Stimulated activated CD8-positive, alpha-beta memory T cell treated with anti-CD3 and anti-CD28 coated beads, Interleukin-4, amount 100 ng/mL, for 4 hours (primary cell): ENCODE results near the gene HTT.

Experiments
- DNase-seq, 2 donors: peaks; one replicate each; pipeline ENCODE4 v3.0.0-alpha.2; 2020; ENCODE audit warnings: low read depth in 2 of 2, low spot score in 1 of 2

Gene HTT

GRCh38 chr4:3217266-3217665 is 142.8 kb downstream of the HTT start:
- no peak for DNase-seq

DNA sequence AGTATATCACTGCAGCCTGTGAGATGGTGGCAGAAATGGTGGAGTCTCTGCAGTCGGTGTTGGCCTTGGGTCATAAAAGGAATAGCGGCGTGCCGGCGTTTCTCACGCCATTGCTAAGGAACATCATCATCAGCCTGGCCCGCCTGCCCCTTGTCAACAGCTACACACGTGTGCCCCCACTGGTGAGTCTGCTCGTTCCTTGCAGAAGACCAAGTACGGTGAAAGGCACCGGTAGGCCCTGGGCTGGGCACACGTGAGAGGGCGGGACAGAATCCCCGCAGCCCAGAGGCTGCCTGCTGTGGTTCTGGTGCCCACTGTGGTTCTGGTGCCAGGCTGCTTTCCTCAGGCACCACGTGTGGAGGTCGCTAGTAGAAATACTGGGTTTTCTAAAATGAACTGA is 143.3 kb downstream of the HTT start:
- no peak for DNase-seq

DNA sequence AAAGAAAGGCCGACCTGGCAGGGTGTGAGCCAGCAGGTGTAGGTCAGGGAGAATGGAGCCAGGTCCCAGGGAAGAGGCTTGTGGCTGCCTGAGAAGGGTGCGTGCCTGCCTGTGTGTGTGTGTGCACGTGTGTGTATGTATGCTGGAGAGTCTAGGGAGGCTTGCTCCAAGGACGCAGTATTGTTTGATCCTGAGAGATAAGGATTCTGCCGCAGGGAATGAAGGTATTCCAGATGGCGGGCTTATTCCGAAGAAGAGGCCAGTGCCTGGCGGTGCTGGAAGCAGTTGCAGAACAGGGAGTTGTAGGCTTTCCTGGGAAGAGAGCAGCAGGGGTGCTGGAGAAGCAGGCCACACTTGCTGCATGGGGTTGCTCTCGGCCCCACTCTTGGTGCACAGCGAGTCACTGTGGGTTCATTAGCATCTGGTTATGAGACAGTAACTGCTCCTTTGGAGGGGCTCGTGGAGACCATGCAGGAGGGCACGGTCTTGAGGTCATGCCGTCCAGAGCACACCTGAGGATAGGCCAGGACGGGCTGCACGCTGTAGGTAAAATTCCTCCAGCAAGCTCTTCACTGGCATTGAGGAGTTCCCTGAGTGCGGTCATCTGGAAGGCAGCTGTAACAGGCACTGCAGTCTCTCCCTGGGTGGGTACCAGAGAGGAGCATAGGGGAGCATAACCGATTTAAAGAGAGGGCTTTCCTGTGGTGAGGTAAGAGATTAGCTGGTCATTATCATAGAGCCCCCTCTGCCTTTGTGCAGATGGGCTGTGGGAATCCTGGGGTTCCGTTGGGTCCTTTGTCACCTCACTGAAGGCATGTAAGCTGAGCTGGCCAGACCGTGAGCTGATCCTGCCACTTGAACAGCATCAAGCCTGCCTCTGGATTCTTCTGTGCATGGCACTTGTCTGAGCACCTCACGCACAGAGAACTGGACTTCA is 144.6 kb downstream of the HTT start:
- no peak for DNase-seq

DNA sequence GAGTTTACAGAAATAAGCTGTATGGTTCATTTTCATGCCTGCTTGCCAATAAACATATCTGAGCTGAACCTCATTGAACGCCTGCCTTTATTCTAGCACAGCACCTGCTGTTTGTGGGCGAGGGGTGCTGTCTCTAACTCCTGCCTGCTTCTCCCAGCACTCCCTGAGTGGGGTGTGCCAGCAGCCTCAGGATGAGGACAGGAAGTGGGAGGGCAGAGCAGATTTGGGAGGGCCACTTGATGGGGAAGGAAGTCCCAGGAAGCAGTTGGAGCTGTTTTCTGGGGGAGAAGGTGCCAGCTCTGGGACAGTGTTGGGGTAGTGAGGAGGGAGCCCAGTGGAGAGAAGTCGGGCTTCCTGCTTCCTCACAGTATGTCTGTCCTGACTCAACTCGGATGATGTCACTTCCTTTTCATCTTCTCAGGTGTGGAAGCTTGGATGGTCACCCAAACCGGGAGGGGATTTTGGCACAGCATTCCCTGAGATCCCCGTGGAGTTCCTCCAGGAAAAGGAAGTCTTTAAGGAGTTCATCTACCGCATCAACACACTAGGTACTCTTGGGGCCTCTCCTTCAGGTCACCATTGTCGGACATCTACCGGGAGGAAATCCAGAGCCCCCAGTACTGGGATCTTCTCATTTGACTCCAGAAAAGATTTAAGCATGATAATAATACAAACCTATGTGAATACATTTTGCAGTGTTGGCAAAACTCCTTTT is 145.4 kb downstream of the HTT start:
- DNase-seq, result no peak

DNA sequence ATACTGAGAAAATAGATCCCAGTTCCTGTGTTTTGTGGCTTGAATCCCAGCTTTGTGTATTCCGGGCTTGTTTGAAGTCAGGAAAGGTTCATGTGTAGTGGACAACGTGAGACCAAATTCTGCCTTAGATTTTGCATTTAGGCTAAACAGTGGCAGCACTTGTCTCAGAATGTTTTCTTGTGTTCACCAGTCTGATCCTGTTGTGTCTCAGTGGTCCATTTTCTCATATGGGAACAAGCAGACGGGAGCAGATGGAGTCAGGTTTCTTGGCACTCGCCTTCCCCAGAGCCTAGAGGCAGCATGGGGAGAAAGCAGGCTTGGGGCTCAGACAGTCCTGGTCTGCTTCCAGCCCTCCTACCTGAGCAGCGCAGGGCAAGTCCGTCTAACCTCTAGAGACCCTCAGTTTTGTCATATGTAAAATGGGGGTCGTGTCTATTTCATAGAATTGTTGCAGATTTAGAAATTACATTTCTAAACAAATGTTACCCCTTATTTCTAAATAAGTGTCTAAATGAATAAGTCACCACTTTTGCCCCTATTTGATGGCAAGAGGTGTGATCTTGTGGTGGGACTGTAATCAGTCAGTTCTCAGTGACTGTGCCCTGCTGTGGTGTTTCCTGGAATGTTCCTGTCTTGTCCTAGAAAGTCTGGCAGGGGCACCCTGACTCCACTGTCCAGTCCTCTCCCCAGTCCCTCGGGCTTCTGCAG is 146.1 kb downstream of the HTT start:
- DNase-seq, result no peak

- no peak for DNase-seq
Measured at GRCh38 chr4:3221184-3221494, 146.7 kb downstream of the HTT start.

GRCh38 chr4:3221996-3222395 is 147.5 kb downstream of the HTT start:
- DNase-seq, result no peak

DNA sequence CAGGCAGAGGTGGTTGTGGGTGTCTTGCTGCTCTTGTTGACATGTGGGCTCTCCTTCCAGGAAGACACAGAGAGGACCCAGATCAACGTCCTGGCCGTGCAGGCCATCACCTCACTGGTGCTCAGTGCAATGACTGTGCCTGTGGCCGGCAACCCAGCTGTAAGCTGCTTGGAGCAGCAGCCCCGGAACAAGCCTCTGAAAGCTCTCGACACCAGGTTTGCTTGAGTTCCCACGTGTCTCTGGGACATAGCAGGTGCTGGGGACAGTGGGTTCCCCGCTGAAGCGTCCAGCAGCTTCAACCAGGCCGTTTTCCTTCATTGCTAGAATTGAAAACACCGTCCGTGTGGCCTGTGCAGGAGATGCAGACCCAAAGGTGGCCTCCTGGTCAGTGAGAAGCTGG is 148.9 kb downstream of the HTT start:
- DNase-seq, result no peak

DNA sequence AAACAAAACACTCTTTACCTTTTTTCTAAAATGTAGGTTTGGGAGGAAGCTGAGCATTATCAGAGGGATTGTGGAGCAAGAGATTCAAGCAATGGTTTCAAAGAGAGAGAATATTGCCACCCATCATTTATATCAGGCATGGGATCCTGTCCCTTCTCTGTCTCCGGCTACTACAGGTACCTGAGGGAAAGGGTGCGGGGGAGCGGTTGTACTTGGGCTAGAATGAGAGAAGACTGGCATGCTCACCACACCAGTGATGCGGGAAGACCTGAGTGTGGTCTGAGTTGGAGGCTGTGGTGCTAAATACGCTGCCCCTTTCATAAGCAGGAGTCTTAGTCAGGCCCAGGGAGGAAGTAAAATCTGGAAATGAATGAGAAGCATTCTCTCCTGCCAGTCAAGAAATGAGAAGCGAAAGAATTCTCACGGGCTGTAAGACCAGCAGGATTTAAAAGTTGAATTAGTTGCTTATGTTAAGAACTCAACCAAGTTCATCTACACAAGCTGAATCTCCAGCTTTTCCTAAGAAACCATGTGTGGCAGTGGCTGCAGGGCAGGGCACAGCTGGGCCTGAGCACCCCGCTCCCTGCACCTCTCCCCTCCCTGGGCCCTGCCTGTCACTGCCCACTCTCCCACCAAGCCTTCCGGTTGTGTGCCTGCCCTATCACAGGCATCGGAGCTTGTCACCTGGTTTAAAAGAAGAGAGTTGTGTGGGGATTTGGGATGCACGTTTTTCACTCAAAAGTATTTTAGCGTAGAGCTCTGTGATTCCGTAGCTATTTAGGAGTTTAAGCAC is 149.7 kb downstream of the HTT start:
- no peak for DNase-seq

DNA sequence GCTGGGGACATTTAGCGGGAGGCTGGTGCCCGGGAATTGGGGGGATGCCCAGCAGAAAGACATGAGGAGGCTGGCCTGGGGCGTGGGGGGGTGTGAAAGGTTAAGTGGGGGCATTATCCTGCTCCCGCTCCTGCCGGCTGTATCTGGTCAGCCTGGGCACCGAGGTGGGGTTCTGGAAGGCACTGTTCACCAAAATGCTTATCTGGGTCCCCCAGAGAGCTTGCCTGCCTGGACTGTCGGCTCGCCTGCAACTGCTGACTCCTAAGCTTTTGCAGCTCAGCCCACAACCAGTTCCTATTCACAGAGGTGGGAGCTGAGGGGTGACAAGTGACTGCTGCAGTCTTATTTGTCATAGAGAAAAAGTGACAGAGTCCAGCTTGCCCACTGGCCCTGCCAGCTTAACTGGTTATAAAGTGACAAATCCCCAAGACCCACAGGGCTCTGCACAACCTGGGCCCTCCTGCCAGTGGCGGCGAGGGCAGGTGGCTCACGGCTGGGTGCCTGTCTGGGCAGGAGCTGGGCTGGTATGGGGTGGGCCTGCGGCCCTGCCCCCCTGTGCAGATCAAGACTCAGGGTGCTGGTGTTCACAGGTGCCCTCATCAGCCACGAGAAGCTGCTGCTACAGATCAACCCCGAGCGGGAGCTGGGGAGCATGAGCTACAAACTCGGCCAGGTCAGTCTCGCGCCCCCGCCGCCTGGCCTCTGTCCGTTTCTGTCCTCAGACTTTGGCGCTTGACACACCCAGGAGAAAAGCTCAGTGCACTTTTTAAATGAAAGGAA is 150.8 kb downstream of the HTT start:
- no peak for DNase-seq

DNA sequence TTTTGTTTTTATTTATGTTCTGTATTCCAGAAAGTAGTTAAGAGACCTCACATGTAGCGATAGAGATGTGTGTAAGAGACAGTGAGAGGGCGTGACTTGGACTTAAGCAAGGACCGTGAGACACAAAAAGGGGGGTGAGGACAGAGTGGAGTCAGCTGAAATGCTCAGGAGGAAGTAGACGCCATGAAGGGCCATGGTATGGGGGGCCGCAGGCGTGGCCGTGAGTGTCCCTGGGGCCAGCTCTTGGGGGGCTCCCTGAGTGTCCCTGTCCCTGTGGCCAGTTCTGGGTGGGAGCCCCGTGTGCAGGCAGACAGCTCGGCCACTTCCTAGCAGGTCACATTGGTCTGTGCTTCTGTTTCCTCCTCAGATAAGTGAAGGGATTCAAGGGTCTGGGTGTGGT is 151.5 kb downstream of the HTT start:
- no peak for DNase-seq

DNA sequence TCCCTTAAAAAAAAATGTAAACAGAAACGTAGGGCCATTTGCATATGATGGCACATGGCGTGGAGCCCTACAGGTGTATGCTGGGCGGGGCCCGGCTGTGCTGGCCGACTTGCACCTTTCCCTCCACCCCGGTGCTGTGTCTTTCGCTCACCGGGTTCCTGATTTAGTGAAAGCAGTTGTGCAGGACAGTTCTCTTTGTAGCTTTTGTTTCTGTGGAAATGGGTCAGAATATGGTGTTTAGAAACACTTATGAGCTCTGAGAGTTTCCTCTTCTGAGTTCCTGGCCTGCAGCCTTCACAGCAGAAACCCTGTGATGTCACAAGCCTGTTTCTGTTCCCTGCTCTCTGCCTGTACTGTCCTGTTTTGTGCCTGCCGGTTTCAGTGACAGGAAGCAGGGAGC is 152.0 kb downstream of the HTT start:
- DNase-seq, result no peak

DNA sequence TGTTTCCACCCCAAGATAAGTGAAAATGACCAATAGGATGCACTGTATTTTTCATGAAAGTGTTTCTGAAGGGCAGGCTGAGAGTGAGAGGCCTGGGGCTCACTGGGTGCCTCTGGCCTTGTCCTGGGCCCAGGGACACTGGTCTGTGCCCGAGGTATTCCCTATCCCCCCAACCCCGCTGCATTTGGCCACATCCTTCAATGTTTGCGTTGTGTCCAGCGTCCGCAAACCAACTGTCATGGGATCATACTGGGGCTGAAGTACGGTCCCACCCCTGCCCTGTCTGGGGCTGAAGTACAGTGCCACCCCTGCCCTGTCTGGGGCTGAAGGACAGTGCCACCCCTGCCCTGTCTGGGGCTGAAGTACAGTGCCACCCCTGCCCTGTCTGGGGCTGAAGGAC is 152.5 kb downstream of the HTT start:
- no peak for DNase-seq

DNA sequence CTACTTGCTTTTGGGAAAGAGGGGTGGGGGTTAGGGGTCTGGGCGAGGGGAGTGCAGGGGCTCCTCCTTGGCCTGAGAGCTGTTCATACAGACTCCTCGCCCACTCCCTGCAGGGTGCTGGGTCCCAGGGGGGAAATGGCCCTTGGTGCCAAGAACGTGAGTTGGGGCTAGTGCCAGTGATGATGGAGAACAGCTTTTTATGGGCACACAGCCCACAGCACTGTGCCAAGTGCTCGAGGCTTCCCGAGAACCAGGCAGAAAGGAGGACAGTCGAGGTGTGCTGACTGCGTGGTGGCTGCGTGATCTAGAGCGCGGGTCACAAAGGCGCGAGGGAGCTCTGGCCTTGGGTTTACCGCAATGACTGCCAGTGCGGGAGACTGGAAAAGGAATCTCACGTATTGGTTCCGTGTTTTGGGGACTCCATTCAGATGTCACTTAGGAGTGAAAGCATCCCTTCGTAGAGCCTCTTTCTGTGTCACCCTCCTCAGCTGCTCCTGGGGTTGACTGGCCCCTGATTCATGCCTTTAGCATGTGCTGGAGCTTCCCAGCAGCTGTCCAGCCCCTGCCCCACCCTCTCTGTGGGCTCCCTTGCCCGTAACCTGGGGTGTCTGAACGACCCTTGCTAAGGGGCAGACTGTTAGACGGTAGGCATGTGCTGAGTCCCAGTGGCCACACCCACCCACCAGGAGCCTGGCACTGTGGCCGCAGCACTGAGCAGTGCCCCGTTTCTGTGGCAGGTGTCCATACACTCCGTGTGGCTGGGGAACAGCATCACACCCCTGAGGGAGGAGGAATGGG is 153.6 kb downstream of the HTT start:
- DNase-seq, result no peak

DNA sequence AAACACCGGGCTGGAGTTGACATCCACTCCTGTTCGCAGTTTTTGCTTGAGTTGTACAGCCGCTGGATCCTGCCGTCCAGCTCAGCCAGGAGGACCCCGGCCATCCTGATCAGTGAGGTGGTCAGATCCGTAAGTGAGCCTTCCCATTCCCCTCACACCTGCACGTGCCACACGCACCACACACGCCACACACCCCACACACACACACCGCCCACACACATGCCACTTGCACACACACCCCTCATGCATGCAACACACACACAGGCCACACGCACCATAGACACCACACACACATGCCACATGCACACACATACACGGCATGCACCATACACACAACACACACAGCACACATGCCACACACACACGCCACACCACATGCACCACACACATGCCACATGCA is 154.4 kb downstream of the HTT start:
- no peak for DNase-seq

- DNase-seq, result no peak
Measured at GRCh38 chr4:3229328-3229727, 154.8 kb downstream of the HTT start.

DNA sequence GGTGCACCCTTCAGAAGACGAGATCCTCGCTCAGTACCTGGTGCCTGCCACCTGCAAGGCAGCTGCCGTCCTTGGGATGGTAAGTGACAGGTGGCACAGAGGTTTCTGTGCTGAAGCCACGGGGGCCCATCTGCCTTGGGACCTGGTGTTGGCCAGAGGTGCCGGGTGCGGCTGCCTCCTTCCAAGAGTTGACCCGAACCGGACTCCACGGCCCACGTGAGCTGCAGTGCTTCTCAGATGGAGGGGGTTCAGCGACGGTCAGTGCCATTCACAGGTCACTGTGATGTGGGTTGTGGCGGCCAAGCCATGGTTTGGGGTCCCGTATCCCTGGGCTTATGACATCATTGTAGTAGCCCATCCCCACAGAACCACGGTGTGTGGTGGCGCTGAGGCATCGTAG is 155.5 kb downstream of the HTT start:
- DNase-seq, result no peak

- no peak for DNase-seq
Measured at GRCh38 chr4:3231471-3231870, 157.0 kb downstream of the HTT start.

- DNase-seq, result no peak
Measured at GRCh38 chr4:3232001-3232400, 157.5 kb downstream of the HTT start.

GRCh38 chr4:3232871-3233271 is 158.4 kb downstream of the HTT start:
- no peak for DNase-seq
